Esophagus squamous epithelium (tissue), 5 donors: ENCODE data around the gene TRA2B. TPM values are rescaled to one million over a fixed set of nuclear protein-coding genes. Genes with fewer than 3 reads are reported as not detected.

Experiments
- DNase-seq: peaks from one replicate; lab custom pipeline; 2025; lab: John Stamatoyannopoulos, UW
- H3K27ac ChIP-seq, 4 donors: fragments of 200-600 bp; sonication (generic); one replicate each; pipeline ENCODE4 v1.5.1; 2016 to 2019; ENCODE audit warnings: mild to moderate bottlenecking in 1 of 4
- H3K27me3 ChIP-seq, 4 donors: fragments of 200-600 bp; sonication (generic); 1 replicate in 3 of 4; 2 replicates in 1 of 4; pipeline versions ENCODE4 v1.5.1 to v1.6.0; 2017 to 2021; ENCODE audit warnings: antibody characterized with exemption in 1 of 4
- H3K36me3 ChIP-seq, 3 donors: fragments of 200-600 bp; sonication (generic); one replicate each; pipeline ENCODE4 v1.5.1; 2016 to 2019
- H3K4me1 ChIP-seq, 3 donors: fragments of 200-600 bp; sonication (generic); one replicate each; pipeline ENCODE4 v1.5.1; 2017 to 2019
- H3K4me3 ChIP-seq, 4 donors: fragments of 200-600 bp; sonication (generic); 1 replicate in 3 of 4; 2 replicates in 1 of 4; pipeline ENCODE4 v1.5.1; 2016 to 2019; ENCODE audit warnings: mild to moderate bottlenecking in 2 of 4, moderate library complexity in 1 of 4
- H3K9me3 ChIP-seq, 3 donors: fragments of 200-600 bp; sonication (generic); one replicate each; pipeline ENCODE4 v1.5.1; 2016 to 2019
- POLR2A ChIP-seq, 4 donors: fragments of 450-650 bp; IDR thresholded peaks; one replicate each; pipeline ENCODE4 v1.6.1; 2017; ENCODE audit warnings: antibody characterized with exemption in 4 of 4, mild to moderate bottlenecking in 4 of 4, moderate library complexity in 3 of 4
- WGBS, 2 donors: methylation state at CpG; one replicate each; pipeline ENCODE4 v1.1.5; 2018; 5-methylcytosine and 5-hydroxymethylcytosine counted together
- intact Hi-C: fragments of 100-400 bp; cut with DNase I; formaldehyde crosslinking; loops from one replicate; pipeline ENCODE4 v1.15.0; 2022
- total RNA-seq, 4 donors: library from RNA; depleted of rRNA; stranded (reverse); fragments of >200 nt; gene quantifications; one replicate each; pipeline ENCODE4 v1.1.0, GENCODE V29; 2016
- TF ChIP-seq, protein P1 (sequence below), 6 experiments: fragments of 450-650 bp in 4 of 6; fragments of 200-600 bp in 2 of 6; sonication (generic) in 2 of 6; IDR thresholded peaks; one replicate each; pipeline ENCODE4 v1.5.1; 2016 to 2019; ENCODE audit warnings: antibody characterized with exemption in 6 of 6, mild to moderate bottlenecking in 4 of 6, moderate library complexity in 4 of 6
- donor health status: DM: yes; HTN: yes; CAD: no.

Gene TRA2B
- total RNA-seq, 4 donors from 2014 or later: 83.3 to 396 (median 171) TPM

DNA sequence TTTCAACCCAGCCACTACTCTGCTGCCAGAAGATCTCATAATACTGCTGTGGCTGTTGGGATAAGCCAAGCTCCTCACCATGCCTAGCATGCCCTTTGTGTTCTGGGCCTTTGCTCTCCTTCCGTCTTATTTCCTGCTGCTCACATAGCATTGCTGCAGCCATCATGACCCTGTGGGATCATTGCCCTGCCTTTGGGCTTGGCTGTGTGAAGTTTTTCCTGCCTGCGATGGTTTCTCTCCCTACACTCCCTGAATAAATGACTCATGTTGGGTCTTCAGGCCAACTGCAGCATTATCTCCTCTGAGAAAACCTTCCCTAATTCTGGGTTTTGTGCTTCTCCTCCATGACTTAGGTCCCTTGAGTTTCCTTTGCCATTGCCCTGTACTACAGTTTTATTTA is 20.8 kb upstream of the TRA2B start:
- no peak for DNase-seq
- Histone ChIP-seq H3K9me3 (no peaks in the 10 kb centered on the region), H3K36me3 (no peaks in the 10 kb centered on the region), H3K27me3 (peaks cover 0 to 10% (median 0%) of the 10 kb centered on the region in 4 donors), H3K4me3 (no peak overlapping the region), H3K4me1 (peaks cover 3 to 34% (median 4%) of the 10 kb centered on the region in 3 donors), H3K27ac (peak overlapping the region; percentile 74 to 87 (median 82))
- TF ChIP-seq, protein P1, sequence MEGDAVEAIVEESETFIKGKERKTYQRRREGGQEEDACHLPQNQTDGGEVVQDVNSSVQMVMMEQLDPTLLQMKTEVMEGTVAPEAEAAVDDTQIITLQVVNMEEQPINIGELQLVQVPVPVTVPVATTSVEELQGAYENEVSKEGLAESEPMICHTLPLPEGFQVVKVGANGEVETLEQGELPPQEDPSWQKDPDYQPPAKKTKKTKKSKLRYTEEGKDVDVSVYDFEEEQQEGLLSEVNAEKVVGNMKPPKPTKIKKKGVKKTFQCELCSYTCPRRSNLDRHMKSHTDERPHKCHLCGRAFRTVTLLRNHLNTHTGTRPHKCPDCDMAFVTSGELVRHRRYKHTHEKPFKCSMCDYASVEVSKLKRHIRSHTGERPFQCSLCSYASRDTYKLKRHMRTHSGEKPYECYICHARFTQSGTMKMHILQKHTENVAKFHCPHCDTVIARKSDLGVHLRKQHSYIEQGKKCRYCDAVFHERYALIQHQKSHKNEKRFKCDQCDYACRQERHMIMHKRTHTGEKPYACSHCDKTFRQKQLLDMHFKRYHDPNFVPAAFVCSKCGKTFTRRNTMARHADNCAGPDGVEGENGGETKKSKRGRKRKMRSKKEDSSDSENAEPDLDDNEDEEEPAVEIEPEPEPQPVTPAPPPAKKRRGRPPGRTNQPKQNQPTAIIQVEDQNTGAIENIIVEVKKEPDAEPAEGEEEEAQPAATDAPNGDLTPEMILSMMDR (IDR thresholded peaks at IDR 0.05): peak in 1 of 6 experiments; percentile 6
- TF ChIP-seq POLR2A (IDR thresholded peaks at IDR 0.05): no peak
- 51 to 59% methylated on average over 2 of the region's 2 CpGs for WGBS, 2 donors
- intact Hi-C loops: no loop called here

DNA sequence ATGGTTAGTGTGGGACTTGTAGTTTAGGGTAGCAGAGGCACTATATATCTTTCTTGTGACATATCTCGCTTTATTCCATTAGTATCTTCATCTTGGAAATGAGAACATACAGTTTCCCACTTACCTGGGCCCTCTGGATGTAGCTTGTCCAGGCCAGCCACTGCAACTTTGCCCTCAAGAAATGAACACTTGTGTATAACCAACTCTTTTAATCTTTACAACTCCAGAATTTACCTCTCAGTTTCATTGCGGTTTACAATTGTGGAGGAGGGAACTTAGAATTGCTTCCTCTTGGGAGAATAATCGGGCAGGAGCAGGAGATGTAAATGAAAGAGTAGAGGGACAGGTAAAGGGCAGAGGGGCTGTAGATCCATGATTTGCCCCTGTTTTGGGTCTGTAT is 18.4 kb upstream of the TRA2B start:
- no peak for TF ChIP-seq POLR2A (IDR thresholded peaks at IDR 0.05)
- TF ChIP-seq, protein P1 (IDR thresholded peaks at IDR 0.05): no peak
- H3K4me1 ChIP-seq: peaks cover 3 to 37% (median 4%) of the 10 kb centered on the region in 3 donors
- H3K27me3 ChIP-seq: peaks cover 0 to 19% (median 0%) of the 10 kb centered on the region in 4 donors
- H3K9me3 ChIP-seq: no peaks in the 10 kb centered on the region
- no peak overlapping the region for H3K27ac ChIP-seq
- WGBS, 2 donors: 82 to 95% methylated on average over 3 of the region's 3 CpGs
- no peaks in the 10 kb centered on the region for H3K36me3 ChIP-seq
- intact Hi-C loops: no loop called here
- H3K4me3 ChIP-seq: no peak overlapping the region
- DNase-seq: no peak

DNA sequence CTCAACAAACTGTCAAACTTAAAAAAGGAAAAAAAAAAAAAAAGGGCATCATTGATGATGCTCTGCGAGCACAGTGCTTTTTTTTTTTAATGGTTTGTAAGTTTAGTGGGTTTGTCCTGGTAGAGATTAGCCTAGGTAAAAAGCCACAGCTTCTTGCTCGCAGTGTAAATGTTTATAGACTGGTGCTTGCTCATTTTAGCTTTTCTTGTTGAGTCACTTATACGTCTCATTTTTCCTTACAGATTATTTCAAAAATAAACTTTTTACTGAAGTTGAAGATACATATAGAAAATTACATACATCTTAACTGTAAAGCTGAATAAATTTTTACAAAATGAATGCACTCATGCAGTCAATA is 16.5 kb upstream of the TRA2B start:
- H3K4me3 ChIP-seq: no peak overlapping the region
- H3K36me3 ChIP-seq: no peaks in the 10 kb centered on the region
- H3K27ac ChIP-seq: no peak overlapping the region
- no peaks in the 10 kb centered on the region for H3K9me3 ChIP-seq
- 57 to 74% methylated on average over 3 of the region's 3 CpGs for whole genome bisulfite sequencing, 2 donors
- H3K4me1 ChIP-seq: peaks cover 3 to 41% (median 7%) of the 10 kb centered on the region in 3 donors
- no peak for DNase-seq
- intact Hi-C loops: no loop called here
- TF ChIP-seq, protein P1 (IDR thresholded peaks at IDR 0.05): no peak
- no peak for TF ChIP-seq POLR2A (IDR thresholded peaks at IDR 0.05)
- peaks cover 0 to 19% (median 0%) of the 10 kb centered on the region in 4 donors for H3K27me3 ChIP-seq

DNA sequence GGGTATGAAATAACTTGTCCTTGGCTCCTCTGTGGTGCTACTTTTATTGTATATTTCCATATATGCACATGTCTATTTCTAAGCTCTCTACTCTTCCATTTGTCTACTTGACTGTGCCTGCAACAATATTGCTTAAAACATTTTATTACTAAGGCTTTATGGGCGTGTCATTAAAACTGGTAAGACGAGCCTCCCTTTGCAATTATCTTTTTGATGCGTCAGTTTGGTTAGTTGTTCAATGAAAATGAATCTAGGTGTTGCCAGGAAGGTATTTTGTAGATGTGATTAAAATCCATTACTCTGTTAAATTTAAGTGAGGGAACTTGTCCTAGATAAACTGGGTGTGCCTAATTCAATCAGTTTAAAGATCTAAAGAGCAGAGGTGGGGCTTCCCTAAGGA is 12.9 kb upstream of the TRA2B start:
- TF ChIP-seq POLR2A (IDR thresholded peaks at IDR 0.05): no peak
- TF ChIP-seq, protein P1 (IDR thresholded peaks at IDR 0.05): no peak
- no peaks in the 10 kb centered on the region for H3K36me3 ChIP-seq

DNA sequence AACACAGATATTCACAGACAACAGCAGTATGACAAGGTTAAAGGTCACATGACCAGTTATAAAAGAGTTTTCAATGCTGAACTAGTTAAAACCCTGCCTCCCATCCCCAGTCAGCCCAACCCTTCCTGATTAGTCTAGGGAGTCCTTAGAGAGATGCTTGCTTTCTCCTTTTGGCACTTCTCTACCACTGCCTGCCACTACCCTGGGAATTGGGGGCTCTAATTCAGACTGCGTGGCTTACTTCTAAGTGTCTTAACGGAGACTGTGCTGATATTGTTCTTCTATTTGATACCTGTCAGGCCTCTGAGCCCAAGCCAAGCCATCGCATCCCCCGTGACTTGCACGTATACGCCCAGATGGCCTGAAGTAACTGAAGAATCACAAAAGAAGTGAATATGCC is 11.7 kb upstream of the TRA2B start:
- Histone ChIP-seq H3K9me3 (no peaks in the 10 kb centered on the region), H3K27ac (peak overlapping the region in 1 of 4 donors; percentile 78), H3K4me3 (no peak overlapping the region), H3K4me1 (peaks cover 0 to 30% (median 4%) of the 10 kb centered on the region in 3 donors), H3K27me3 (peaks cover 0 to 12% (median 0%) of the 10 kb centered on the region in 4 donors), H3K36me3 (no peaks in the 10 kb centered on the region)
- no peak for DNase-seq
- intact Hi-C loops: no loop called here
- TF ChIP-seq, protein P1 (IDR thresholded peaks at IDR 0.05): no peak
- TF ChIP-seq POLR2A (IDR thresholded peaks at IDR 0.05): no peak
- WGBS, 2 donors: 60 to 84% methylated on average over 6 of the region's 6 CpGs

More for the DNA sequence above, 12.9 kb upstream of the TRA2B start:
- H3K27me3 ChIP-seq: peaks cover 0 to 12% (median 0%) of the 10 kb centered on the region in 4 donors
- no peak overlapping the region for H3K4me3 ChIP-seq
- no peaks in the 10 kb centered on the region for H3K9me3 ChIP-seq
- H3K27ac ChIP-seq: peak overlapping the region; percentile 42 to 79 (median 76)
- peaks cover 0 to 30% (median 4%) of the 10 kb centered on the region in 3 donors for H3K4me1 ChIP-seq
- intact Hi-C loops: no loop called here
- no peak for DNase-seq
- WGBS, 2 donors: 29 to 58% methylated on average over 3 of the region's 3 CpGs
